Transverse colon (tissue), 4 donors: Measurements from ENCODE around the gene CRP. TPM values are rescaled to one million over a fixed set of nuclear protein-coding genes. Genes with fewer than 3 reads are reported as not detected.

Source experiments
- DNase-seq: peaks from one replicate; pipeline ENCODE4 v3.0.0-alpha.2; 2019
- H3K27ac ChIP-seq, 4 donors: fragments of 200-600 bp; sonication (generic); 2 replicates each; pipeline ENCODE4 v1.5.1; 2016 to 2018; ENCODE audit warnings: inconsistent platforms in 4 of 4
- H3K27me3 ChIP-seq: fragments of 200-600 bp; sonication (generic); 2 replicates; pipeline ENCODE4 v1.5.1; 2017; ENCODE audit warnings: inconsistent platforms
- H3K36me3 ChIP-seq, 4 donors: fragments of 200-600 bp; sonication (generic); 2 replicates each; pipeline ENCODE4 v1.5.1; 2017 to 2019; ENCODE audit warnings: inconsistent platforms in 4 of 4
- H3K4me1 ChIP-seq, 4 donors: fragments of 200-600 bp; sonication (generic); 2 replicates each; pipeline ENCODE4 v1.5.1; 2017 to 2020; ENCODE audit warnings: inconsistent platforms in 4 of 4
- H3K4me3 ChIP-seq, 4 donors: fragments of 200-600 bp; sonication (generic); 1 replicate in 1 of 4; 2 replicates in 3 of 4; pipeline versions ENCODE4 v1.5.1 to v1.6.1; 2017 to 2019; ENCODE audit warnings: inconsistent platforms in 4 of 4
- H3K9me3 ChIP-seq, 2 donors: fragments of 200-600 bp; sonication (generic); 2 replicates each; pipeline ENCODE4 v1.5.1; 2017 to 2019; ENCODE audit warnings: inconsistent platforms in 2 of 2
- EP300 ChIP-seq: sonication (generic); formaldehyde crosslinking; IDR thresholded peaks from one replicate; pipeline ENCODE4 v1.6.1; 2017; ENCODE audit warnings: antibody characterized with exemption, low read depth
- POLR2A ChIP-seq: fragments of 450-650 bp; IDR thresholded peaks from one replicate; pipeline ENCODE4 v1.6.1; 2016; ENCODE audit warnings: antibody characterized with exemption, mild to moderate bottlenecking, moderate library complexity
- POLR2AphosphoS5 ChIP-seq, 3 donors: sonication (generic); formaldehyde crosslinking; IDR thresholded peaks; one replicate each; pipeline ENCODE4 v1.6.1; 2016; ENCODE audit warnings: antibody characterized with exemption in 3 of 3
- WGBS, 2 donors: methylation state at CpG; one replicate each; pipeline ENCODE4 v1.1.5; 2018; ENCODE audit warnings: low coverage in 1 of 2; 5-methylcytosine and 5-hydroxymethylcytosine counted together
- in situ Hi-C, 4 donors: fragments of 200-750 bp; cut with MboI; loops; one replicate each; pipeline versions ENCODE4 v1.15.0 to v1.15.1; 2017; ENCODE audit warnings: low sequenced_read_pairs in 3 of 4, low pct_ligation_motif_present in 1 of 4, low pct_unique_long_range_greater_than_20kb in 1 of 4
- intact Hi-C: fragments of 100-400 bp; cut with DNase I; formaldehyde crosslinking; loops from one replicate; pipeline ENCODE4 v1.15.1; 2023; ENCODE audit warnings: low total_unique reads
- total RNA-seq, 4 donors: library from RNA; depleted of rRNA; stranded (reverse); fragments of >200 nt; gene quantifications; one replicate each; pipeline ENCODE4 v1.1.0, GENCODE V29; 2016
- TF ChIP-seq, protein P1 (sequence below), 5 experiments: fragments of 200-600 bp in 3 of 5; fragments of 450-650 bp in 2 of 5; sonication (generic) in 3 of 5; IDR thresholded peaks; 1 replicate in 2 of 5; 2 replicates in 3 of 5; pipeline ENCODE4 v1.5.1; 2016 to 2017; ENCODE audit warnings: antibody characterized with exemption in 5 of 5, inconsistent platforms in 3 of 5, mild to moderate bottlenecking in 2 of 5, moderate library complexity in 1 of 5

CRP gene
- total RNA-seq, 4 donors from 2014 or later, result not detected

DNA sequence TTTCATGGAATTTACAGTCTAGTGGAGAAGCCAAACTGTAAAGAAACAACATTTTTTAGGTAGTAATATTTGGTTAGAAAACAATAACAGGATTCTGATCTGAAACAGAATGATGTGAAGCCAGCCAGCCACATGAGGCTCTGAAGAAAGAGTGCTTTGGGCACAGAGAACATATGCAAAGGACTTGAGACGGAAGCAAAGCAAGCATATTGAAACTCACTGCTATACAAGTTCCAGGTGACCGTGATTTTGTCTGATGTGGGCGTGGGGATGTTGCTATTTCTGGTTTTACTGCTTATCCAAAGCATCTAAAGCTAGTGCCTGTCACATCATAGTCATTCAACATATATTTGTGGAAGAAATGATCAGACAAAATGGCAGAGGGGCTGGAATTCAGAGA, 14.7 kb downstream of the CRP start:
- no peak for DNase-seq
- Histone ChIP-seq H3K36me3 (no peaks in the 10 kb centered on the region), H3K27me3 (no peaks in the 10 kb centered on the region), H3K4me3 (no peak overlapping the region), H3K27ac (no peak overlapping the region), H3K4me1 (no peaks in the 10 kb centered on the region), H3K9me3 (no peaks in the 10 kb centered on the region)
- intact Hi-C loops (no loop called here), in situ Hi-C loops (no loop called here)
- 70% methylated on average over 3 of the region's 3 CpGs; no CpG with 5 or more reads in 1 of the 2 donors for WGBS, 2 donors
- TF ChIP-seq, protein P1, sequence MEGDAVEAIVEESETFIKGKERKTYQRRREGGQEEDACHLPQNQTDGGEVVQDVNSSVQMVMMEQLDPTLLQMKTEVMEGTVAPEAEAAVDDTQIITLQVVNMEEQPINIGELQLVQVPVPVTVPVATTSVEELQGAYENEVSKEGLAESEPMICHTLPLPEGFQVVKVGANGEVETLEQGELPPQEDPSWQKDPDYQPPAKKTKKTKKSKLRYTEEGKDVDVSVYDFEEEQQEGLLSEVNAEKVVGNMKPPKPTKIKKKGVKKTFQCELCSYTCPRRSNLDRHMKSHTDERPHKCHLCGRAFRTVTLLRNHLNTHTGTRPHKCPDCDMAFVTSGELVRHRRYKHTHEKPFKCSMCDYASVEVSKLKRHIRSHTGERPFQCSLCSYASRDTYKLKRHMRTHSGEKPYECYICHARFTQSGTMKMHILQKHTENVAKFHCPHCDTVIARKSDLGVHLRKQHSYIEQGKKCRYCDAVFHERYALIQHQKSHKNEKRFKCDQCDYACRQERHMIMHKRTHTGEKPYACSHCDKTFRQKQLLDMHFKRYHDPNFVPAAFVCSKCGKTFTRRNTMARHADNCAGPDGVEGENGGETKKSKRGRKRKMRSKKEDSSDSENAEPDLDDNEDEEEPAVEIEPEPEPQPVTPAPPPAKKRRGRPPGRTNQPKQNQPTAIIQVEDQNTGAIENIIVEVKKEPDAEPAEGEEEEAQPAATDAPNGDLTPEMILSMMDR (IDR thresholded peaks at IDR 0.05), result no peak
- TF ChIP-seq POLR2A (no peak), EP300 (no peak), POLR2AphosphoS5 (IDR thresholded peaks at IDR 0.05) (no peak)

GRCh38 chr1:159699246-159699645, 15.1 kb downstream of the CRP start:
- intact Hi-C loops, result no loop called here
- Histone ChIP-seq H3K27ac (no peak overlapping the region), H3K9me3 (no peaks in the 10 kb centered on the region), H3K27me3 (no peaks in the 10 kb centered on the region), H3K4me3 (no peak overlapping the region), H3K4me1 (no peaks in the 10 kb centered on the region), H3K36me3 (no peaks in the 10 kb centered on the region)
- no peak for DNase-seq
- in situ Hi-C loops, result no loop called here
- no peak for TF ChIP-seq POLR2A
- TF ChIP-seq EP300, result no peak
- no peak for TF ChIP-seq POLR2AphosphoS5 (IDR thresholded peaks at IDR 0.05)
- TF ChIP-seq, protein P1 (IDR thresholded peaks at IDR 0.05), result no peak

- Histone ChIP-seq H3K4me1 (no peaks in the 10 kb centered on the region), H3K4me3 (no peak overlapping the region), H3K27ac (no peak overlapping the region), H3K27me3 (peaks cover 4% of the 10 kb centered on the region), H3K9me3 (no peaks in the 10 kb centered on the region), H3K36me3 (no peaks in the 10 kb centered on the region)
- intact Hi-C loops (no loop called here), in situ Hi-C loops (no loop called here)
- no peak for TF ChIP-seq POLR2AphosphoS5 (IDR thresholded peaks at IDR 0.05)
- TF ChIP-seq, protein P1 (IDR thresholded peaks at IDR 0.05), result no peak
- TF ChIP-seq EP300, result no peak
- TF ChIP-seq POLR2A, result no peak
- no peak for DNase-seq
Observed at GRCh38 chr1:159687511-159687910, 26.9 kb downstream of the CRP start.

- DNase-seq, result no peak
- TF ChIP-seq POLR2A (no peak), EP300 (no peak), POLR2AphosphoS5 (IDR thresholded peaks at IDR 0.05) (no peak)
- TF ChIP-seq, protein P1 (IDR thresholded peaks at IDR 0.05), result no peak
- Histone ChIP-seq H3K9me3 (no peaks in the 10 kb centered on the region), H3K36me3 (no peaks in the 10 kb centered on the region), H3K27ac (no peak overlapping the region), H3K27me3 (peaks cover 4% of the 10 kb centered on the region), H3K4me1 (no peaks in the 10 kb centered on the region), H3K4me3 (no peak overlapping the region)
- WGBS, 2 donors, result 67 to 69% methylated on average over 1 of the region's 1 CpG
- intact Hi-C loops, result no loop called here
- in situ Hi-C loops, result no loop called here
Observed at GRCh38 chr1:159686599-159687299, 27.6 kb downstream of the CRP start.
